GM19035 (cell line): ENCODE measurements around the gene DLG5.

Experiments used
- ATAC-seq: cut with Tn5 transposase; IDR thresholded peaks from one replicate; pipeline ENCODE4 v1.9.1; 2021; ENCODE audit not compliant: unreplicated experiment

DLG5 gene

DNA sequence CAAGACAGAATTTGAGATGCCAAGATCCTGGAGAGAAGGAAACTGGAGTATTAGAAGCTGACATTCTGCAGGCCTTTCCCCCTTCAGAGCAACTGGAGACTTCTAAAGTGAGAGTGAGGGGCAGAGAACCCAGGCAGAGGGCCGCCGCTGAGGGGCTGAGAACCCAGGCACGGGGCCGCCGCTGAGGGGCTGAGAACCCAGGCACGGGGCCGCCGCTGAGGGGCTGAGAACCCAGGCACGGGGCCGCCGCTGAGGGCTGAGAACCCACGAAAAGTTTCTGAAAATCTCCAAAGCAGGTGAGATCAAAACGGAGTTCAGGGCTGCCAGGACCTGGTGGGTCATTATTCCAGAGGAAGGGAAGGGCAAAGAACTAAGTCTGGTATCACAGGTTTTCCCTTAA is 126.2 kb downstream of the DLG5 start:
- ATAC-seq, result no peak

DNA sequence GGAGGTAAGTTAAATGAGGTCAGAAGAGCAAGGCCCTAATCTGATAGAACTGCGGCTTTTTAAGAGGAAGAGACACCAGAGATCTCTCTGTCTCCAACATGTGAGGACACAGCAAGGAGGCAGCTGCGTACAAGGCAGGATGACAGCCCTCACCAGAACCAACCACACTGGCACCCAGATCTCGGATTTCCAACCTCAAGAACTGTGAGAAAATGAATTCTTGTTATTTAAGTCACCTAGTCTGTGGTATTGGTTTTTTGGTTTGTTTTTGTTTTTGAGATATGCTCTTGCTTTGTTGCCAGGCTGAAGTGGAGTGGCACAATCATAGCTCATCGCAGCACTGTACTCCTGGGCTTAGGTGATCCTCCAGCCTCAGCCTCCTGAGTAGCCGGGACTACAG is 127.2 kb downstream of the DLG5 start:
- ATAC-seq, result no peak

DNA sequence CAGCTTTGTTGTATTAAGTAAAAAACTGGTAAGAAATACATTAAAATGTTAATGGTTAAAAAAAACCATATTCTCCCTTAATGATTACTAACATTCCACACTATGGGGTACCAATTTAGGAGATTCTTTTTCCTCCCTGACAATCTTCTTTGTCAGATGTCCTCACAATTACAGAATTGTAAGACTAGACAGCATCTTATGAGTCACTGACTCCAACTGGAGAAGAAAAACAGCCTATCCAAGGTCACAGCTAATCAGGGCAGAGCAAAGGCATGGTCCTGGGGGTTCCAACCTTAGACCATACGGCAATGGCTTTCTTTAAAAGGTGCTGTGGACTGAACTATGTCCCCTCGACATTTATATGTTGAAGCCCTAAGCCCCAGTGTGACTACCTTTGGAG is 127.6 kb downstream of the DLG5 start:
- ATAC-seq, result no peak

DNA sequence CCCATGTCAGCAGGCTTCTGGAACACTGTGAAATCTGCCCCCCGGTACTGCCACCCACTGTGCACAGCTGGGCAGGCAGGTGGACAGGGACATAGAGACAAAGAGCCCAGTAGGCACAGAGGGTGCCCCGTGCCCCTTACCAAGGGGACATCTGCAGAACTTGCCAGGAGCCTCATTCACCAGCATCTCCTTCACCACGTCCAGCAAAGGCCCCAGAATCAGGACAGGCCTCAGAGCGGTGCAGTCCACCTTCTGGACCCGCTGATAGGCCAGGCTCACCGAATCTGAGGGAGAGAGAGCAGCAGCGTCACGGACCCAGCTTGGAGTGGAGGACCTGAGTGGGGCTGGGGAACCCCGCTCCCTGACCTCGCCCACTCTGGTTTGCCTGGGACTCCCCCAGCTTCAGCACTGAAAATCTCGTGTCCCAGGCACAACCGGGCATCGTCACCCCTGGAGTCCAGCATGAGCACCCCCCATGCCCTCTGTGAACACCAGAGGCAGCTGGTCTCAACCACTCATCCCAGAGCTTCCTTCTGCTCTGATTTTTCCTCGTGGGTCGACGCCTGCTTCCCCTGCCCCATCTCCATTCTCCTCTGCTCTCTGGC is 130.1 kb downstream of the DLG5 start:
- no peak for ATAC-seq

DNA sequence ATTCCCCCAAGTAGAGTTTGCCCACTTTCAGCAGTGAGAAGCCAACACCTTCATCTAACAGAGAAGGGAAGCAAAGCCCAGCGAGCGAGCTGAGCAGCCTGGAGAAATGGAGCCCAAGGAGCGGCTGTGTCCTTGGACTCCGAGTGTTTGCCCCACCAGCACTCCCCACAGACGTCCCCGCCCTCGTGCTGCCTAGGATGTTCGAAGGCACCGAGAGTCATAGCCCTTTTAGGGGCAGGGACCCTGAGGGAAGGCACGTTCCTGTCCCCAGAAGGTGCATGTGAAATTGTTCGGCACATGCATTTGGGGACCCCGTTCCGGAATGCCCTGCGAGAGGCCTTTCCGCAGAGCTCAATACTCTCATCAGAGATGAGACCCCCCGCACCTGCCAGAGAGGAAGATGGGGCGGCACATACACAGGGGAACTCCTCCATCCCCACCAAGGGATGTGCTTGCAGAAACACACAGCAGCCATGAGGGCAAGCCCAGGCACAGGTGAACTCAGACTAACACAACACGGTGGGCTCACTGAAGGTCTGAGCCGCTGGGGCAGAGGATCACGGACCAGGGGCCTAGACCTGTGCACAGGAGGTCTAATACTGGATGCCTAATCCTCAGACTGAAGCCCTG is 131.0 kb downstream of the DLG5 start:
- ATAC-seq, result no peak

DNA sequence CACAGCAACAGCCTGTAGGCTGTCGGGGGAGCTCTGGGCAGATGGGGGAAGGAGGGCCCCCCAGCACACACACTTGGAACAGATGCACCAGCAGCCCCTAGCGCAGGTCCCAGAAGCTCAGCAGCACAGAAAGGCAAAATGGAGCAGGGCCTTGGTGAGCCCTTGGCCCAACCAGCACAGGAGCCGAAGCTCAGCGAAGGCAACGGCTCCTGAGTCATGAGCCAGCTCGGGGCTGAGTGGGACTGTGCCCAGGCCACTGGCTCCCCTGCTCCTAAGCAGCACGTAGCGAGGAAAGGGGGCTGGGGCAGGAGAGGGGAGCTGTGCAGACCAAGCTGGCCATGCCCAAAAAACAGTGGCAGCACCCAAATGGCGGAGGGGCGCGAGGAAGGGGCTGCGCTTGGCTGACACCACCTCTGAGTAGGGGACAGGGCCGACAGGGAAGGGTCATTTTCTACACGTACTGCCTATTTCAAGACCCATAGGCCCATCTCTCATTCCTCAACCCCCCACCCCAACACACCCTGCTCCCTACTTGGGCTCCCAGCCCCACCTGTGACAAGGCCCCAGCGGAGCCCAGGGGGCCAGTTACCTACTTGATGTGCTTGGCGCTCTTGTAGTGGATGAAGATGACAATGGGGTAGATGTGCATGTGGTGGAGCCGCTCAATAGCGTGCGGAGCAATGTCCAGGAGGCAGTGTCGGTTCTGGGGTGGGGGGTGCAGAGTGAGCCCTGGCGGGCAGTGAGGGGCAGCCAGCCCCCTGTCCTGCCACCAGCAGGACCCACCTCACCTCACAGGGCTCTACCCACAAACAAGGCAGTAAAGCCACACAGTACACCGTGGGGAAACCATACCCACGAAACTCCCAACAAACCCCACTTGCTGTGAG is 132.1 kb downstream of the DLG5 start:
- no peak for ATAC-seq

DNA sequence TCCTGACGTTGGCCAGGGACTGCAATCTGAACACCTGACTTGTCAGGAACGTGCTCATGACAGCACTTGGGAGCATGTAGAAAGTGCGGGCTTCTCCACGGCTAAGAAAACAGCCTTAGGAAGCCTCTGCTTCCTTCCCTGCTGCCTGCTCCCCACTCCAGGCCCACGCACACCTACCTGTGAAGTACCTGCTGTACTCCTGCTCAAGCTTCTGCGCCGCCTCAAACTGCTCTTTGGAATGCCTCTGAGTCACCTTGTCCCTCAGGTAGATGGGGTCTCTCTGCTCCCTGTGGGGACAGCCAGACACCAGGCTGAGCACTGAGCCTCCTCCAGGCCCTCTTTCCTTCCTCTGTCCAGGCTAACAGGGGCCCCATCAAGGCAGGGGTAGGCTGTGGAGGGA is 132.7 kb downstream of the DLG5 start:
- ATAC-seq, result no peak

DNA sequence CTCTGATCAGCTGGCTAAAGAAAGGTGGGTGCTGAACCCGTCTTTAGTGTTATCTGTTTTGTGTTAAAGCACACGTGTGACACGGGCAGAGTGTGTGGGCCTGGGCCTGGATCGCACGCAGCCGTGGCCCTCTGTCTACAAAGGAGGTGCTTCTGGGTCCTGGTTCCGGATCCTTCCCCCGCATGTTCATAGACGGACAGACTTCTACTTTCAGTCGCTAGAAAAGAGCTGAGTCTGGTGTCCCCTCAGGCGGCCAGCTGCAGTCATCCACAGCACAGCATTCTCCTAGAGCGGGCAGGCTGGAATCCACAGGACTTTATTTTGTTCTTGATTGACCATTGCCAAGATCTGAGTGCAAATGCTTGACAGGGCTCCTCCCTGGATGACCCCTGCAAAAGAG is 134.4 kb downstream of the DLG5 start:
- no peak for ATAC-seq

DNA sequence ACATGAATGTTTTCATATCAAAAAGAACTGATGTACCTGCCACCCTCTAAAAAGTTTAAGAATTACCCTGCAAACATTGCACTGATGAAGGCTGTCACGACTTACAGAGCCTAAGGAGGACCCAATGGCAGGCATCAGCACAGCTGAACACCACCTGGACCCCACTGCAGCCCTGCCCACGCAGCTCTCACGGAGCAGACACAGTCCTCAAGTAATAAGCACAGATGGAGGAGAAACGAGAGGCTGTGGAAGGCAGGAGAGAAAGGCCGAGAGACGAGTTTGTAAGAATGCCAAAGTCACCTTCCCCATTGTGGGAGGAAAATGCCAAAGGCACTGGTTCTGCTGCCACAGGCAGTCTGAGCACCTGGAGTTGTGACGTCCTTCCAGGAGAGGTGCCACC is 135.0 kb downstream of the DLG5 start:
- no peak for ATAC-seq

DNA sequence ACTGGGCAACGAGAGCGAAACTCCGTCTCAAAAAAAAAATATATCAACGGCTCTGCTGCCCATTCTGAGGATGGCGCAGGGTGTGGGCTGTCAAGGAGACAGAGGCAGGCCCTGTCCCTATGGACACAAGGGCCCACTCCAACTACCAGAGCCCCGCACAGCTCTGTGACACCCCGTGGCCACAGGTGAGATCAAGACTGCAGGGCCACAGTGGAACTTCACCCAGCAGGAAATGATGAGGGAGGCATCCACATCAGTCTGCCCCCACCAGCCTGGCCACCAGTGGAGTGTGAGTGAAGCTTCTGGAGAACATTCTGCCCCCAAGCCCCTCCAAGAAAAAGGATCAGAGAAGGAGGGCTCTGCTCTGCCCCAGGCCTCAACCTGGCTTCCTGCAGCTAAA is 136.7 kb downstream of the DLG5 start:
- ATAC-seq, result no peak

DNA sequence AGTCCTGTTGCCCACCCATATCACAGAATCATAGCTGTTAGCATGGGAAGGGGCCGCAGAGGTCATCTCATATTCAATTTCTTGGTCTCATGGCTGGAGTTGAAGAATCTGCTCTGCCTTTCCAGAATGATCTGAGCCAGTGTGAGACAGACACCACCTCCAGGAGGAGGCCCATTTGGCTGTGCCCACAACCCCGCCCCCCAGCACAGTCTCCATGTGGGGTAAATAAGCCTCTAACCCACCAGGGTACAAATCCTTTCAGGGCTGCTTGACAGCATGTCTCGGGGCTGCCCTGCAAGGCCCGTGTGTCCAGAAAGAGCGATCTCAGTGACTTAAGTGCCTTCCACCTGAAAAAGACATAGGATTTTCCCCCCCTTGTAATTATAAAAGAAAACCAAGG is 137.5 kb downstream of the DLG5 start:
- ATAC-seq, result no peak

DNA sequence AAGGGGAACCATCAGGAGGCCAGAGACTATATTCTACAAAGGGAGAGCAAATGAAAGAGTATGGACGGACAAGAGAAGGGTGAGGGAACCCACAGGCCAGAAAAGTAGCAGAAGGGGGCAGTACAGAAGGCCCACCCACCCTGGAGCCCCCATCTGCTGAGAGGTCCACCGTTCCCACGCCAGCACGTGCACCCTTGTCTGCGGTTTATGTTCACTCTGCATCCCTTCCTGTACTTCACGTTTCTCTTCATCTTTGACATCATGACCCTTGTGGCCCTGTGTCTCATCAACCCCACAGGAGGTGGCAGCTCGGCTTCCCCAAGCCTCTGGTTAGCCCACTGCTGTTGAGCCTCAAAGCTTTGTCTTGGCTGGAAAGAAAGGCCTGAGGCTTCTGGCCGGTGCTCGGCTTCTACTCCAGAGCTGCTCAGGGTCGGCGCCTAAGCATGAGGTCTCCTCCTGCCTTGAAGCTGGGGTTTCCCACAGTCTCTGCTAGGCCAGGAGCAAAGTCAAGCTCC is 138.0 kb downstream of the DLG5 start:
- no peak for ATAC-seq

DNA sequence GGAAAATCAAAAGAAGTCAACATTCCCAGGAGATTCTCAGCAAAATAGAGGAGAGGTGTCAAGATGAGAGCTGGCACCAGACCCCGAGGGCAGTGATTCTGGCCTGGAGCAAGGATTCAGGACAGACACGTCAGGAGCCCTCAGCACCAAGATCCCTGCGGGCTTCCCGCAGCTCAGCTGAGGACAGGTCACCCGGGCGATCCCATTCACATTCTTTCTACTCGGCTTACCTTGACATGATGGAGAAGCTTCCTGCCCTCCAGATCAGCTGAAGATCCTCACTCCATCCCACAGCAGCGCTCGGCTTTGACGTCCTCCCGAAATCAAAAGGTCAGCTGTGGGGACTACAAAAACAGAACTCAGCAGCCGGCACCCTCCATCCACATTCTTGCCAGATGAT is 139.1 kb downstream of the DLG5 start:
- ATAC-seq, result no peak

DNA sequence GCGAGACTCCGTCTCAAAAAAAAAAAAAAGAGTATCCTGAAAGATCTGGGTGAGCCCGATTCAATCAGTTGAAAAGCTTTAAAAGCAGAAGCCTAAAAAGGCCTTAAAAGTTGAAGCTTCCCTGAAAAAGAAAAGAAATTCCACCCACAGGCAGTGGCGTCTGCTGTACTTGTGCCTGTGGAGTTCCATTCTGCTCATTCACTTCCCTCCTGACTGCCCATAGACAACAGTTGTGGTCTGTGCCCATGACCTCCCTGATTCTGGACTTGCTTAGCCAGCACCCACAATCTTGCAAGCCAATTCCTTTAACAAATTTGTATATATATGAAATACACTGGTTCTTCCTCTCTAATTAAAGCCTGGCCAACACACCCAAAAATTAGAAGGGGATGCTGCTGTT is 141.7 kb downstream of the DLG5 start:
- no peak for ATAC-seq

DNA sequence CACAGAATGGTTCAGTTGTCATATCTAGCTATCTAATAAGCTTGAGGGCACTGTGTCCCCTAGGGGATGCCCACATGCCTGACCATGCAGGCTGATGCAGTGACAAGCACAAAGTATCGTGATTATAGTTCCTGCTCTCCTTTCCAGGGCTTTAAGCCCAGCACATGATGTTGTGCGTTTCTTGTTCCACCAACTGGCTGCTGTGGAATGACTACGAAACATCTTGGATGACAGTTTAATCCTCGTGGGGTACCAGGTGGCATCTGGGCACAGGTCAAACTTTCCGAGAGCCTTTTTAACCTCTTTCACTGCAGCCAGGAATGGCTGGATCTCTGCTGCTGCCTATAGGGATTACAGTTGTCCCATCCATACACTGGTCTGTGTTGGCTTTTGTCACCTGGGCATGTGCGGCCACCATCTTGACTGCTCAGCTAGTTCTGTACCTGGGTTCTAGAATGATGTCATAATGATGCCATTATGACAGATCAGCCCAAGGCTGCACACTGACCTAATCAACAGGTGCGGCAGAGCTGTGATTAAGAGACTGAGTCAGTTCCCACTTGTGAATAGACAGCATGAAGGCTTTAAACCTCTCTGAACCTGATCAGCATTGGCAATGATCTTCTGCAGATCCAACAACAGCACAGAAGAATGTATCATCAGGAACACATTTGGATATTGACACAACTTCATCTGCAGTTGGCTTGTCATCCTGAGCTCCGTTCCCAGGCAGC is 144.1 kb downstream of the DLG5 start:
- no peak for ATAC-seq

DNA sequence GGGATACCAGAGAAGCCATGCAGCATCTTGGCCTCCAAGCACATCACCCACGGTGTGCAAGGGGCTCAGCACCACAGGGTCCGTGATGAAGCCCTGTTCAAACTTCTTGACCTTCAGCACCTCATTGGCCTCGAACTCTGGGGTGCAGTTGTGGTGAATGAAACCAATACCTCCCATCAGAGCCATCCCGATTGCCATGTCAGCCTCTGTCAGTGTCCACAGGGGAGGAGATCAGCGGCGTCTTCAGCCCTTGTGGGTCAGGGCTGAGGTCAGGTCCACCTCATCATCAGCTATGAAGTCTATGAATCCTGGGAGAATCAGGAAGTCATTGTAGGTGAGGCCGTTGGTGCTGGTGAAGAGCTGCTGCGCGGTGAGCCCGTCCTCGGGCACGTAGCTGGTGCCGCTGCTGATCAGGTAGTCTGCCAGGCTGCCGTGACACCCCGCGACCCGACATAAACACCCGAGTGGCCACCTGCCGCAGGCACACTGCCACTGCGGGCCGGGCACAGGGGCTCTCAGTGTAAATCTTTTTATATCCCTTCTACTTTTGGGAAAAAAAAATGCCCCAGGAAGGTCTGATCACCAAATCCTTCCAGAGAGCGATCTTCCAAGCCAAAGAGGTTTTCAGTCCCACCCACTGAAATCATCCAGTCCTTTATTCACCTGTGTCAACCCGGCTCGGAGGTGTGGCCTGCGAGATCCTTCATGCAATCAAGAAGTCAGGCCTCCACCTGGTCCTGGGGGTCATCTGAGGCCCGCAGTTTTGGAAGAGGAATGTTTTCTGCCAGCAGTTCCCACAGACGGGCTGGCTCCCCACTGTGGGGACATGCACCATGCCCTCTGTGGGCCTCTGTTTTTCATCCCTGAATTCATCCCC is 144.9 kb downstream of the DLG5 start:
- no peak for ATAC-seq

DNA sequence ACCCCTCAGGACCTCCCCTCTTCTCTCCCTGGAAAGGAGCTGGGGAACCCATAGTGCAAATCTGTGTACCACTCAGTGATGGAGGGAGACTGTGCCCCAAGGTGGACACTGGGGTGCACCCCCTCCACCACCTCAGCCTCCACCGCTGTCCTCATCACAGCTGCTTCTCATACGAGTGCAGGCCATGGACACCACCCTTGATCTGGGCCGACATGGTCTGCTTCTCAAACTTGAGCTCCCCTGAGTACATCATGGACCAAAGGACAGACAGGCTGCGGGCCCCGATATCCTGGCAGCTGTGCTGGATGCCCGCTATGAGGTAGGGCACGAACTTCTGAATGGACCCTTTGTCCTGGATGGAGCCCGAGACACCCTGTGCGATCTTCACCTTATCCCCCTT is 146.4 kb downstream of the DLG5 start:
- no peak for ATAC-seq

DNA sequence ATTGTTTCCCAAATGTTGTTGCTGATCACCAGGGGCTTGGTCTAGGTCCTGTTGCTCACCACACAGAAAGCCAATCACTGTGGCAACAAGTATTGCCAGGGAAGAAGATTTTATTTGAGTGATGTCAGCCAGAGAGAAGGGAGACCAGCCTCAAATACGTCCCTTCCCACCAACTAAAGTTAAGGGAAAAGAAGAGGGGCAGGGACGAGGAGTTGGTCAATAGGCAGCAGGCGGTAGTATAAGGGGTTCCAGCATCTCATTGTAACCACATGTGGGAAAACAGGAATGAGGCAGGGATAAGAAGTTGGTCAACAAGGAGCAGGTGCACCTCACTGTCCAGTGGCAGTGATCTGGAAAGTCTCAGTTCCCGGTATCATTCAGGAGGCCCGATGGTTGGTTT is 150.1 kb downstream of the DLG5 start:
- no peak for ATAC-seq

DNA sequence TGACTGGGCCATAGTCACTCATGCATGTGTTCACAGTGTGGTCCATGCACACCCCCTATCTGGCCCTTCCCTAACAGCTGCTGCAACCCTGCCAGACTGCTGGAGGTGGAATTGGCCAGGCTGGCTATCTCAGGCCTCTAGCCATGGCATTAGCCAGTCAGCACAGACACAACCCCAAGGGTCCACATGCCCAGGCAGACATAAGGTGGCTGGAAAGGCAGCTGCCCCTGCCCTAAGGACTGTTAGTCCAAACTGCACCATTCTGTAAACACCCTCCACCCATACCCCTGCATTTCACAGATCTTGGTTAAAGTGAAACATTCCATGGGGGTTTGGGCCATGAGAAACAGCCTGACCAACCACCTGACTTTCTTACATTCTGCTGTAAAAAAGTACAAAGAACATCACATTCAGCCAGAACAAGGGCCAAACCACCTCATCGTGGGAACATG is 151.6 kb downstream of the DLG5 start:
- ATAC-seq, result no peak
